GM23338 (cell line): ENCODE data around the gene ANTKMT.

Experiments
- CREB1 ChIP-seq: fragments of 250-450 bp; sonication (Bioruptor Pico); IDR thresholded peaks from 2 replicates; pipeline ENCODE4 v1.5.0; 2020; ENCODE audit warnings: low read depth, mild to moderate bottlenecking, moderate library complexity
- EZH2 ChIP-seq: fragments of 200-600 bp; sonication (generic); IDR thresholded peaks from one replicate; pipeline ENCODE4 v1.8.0; 2017; ENCODE audit warnings: antibody characterized with exemption, mild to moderate bottlenecking, low read depth; ENCODE audit not compliant: unreplicated experiment
- EZH2phosphoT487 ChIP-seq: fragments of 200-600 bp; sonication (generic); IDR thresholded peaks from one replicate; pipeline ENCODE4 v1.8.1; 2018; ENCODE audit warnings: antibody characterized with exemption; ENCODE audit not compliant: unreplicated experiment
- JUNB ChIP-seq: IDR thresholded peaks from one replicate; pipeline ENCODE4 v1.6.1; 2016; ENCODE audit warnings: antibody characterized with exemption; ENCODE audit not compliant: unreplicated experiment
- POLR2AphosphoS5 ChIP-seq: IDR thresholded peaks from 2 replicates; pipeline ENCODE4 v1.6.1; 2016; ENCODE audit warnings: antibody characterized with exemption, low read depth
- STAT1 ChIP-seq: IDR thresholded peaks from one replicate; pipeline ENCODE4 v1.6.1; 2016; ENCODE audit warnings: antibody characterized with exemption; ENCODE audit not compliant: unreplicated experiment
- ZNF114 ChIP-seq: fragments of 250-450 bp; sonication (Bioruptor Pico); IDR thresholded peaks from 2 replicates; pipeline ENCODE4 v1.5.0; 2020; ENCODE audit warnings: mild to moderate bottlenecking, moderate library complexity
- ZNF331 ChIP-seq: fragments of 250-450 bp; sonication (Bioruptor Pico); IDR thresholded peaks from 2 replicates; pipeline ENCODE4 v1.5.0; 2020; ENCODE audit warnings: low read depth, mild to moderate bottlenecking, moderate library complexity
- TF ChIP-seq, protein P1 (sequence below), 2 experiments: fragments of 200-600 bp in 1 of 2; sonication (generic) in 1 of 2; conservative IDR thresholded peaks; 2 replicates each; pipeline versions ENCODE4 v1.5.1 to v1.6.1; 2016 to 2017; ENCODE audit warnings: antibody characterized with exemption in 2 of 2, low read depth in 2 of 2, mild to moderate bottlenecking in 2 of 2, moderate library complexity in 1 of 2
- TF ChIP-seq, protein P2 (sequence below): IDR thresholded peaks from one replicate; pipeline ENCODE4 v1.6.1; 2018; ENCODE audit warnings: antibody characterized with exemption; ENCODE audit not compliant: unreplicated experiment
- TF ChIP-seq, protein P3 (sequence below): IDR thresholded peaks from 2 replicates; pipeline ENCODE4 v1.6.1; 2016; ENCODE audit warnings: antibody characterized with exemption

DNA sequence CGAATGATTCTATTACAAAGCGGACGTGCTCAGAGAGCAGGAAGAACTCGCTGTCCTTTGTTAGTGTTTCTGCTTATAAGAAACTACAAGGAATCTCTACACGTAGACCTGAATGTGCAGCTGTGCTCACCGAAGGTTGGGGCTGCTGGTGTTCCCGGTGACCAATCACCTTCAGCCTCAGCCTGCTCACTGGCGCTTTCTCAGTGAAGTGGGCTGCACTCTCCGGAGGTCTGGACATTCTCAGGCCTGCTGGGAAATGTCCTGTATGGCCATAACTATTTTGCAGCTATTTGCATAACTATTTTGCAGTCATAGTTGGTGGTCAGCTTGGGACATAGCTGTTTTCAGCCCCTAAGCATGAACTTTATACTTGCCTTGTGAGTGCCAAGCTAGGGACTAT, 29.5 kb downstream of the ANTKMT start:
- TF ChIP-seq, protein P1, sequence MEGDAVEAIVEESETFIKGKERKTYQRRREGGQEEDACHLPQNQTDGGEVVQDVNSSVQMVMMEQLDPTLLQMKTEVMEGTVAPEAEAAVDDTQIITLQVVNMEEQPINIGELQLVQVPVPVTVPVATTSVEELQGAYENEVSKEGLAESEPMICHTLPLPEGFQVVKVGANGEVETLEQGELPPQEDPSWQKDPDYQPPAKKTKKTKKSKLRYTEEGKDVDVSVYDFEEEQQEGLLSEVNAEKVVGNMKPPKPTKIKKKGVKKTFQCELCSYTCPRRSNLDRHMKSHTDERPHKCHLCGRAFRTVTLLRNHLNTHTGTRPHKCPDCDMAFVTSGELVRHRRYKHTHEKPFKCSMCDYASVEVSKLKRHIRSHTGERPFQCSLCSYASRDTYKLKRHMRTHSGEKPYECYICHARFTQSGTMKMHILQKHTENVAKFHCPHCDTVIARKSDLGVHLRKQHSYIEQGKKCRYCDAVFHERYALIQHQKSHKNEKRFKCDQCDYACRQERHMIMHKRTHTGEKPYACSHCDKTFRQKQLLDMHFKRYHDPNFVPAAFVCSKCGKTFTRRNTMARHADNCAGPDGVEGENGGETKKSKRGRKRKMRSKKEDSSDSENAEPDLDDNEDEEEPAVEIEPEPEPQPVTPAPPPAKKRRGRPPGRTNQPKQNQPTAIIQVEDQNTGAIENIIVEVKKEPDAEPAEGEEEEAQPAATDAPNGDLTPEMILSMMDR (conservative IDR thresholded peaks at IDR 0.05; ENCODE audit: low read depth in 2 of 2): no peak
- no peak for TF ChIP-seq EZH2phosphoT487
- TF ChIP-seq EZH2: no peak
- TF ChIP-seq, protein P2, sequence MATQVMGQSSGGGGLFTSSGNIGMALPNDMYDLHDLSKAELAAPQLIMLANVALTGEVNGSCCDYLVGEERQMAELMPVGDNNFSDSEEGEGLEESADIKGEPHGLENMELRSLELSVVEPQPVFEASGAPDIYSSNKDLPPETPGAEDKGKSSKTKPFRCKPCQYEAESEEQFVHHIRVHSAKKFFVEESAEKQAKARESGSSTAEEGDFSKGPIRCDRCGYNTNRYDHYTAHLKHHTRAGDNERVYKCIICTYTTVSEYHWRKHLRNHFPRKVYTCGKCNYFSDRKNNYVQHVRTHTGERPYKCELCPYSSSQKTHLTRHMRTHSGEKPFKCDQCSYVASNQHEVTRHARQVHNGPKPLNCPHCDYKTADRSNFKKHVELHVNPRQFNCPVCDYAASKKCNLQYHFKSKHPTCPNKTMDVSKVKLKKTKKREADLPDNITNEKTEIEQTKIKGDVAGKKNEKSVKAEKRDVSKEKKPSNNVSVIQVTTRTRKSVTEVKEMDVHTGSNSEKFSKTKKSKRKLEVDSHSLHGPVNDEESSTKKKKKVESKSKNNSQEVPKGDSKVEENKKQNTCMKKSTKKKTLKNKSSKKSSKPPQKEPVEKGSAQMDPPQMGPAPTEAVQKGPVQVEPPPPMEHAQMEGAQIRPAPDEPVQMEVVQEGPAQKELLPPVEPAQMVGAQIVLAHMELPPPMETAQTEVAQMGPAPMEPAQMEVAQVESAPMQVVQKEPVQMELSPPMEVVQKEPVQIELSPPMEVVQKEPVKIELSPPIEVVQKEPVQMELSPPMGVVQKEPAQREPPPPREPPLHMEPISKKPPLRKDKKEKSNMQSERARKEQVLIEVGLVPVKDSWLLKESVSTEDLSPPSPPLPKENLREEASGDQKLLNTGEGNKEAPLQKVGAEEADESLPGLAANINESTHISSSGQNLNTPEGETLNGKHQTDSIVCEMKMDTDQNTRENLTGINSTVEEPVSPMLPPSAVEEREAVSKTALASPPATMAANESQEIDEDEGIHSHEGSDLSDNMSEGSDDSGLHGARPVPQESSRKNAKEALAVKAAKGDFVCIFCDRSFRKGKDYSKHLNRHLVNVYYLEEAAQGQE: no peak
- TF ChIP-seq JUNB: no peak
- TF ChIP-seq CREB1 (CRISPR knock-in tag): no peak
- TF ChIP-seq POLR2AphosphoS5: no peak
- TF ChIP-seq ZNF114: no peak
- TF ChIP-seq, protein P3, sequence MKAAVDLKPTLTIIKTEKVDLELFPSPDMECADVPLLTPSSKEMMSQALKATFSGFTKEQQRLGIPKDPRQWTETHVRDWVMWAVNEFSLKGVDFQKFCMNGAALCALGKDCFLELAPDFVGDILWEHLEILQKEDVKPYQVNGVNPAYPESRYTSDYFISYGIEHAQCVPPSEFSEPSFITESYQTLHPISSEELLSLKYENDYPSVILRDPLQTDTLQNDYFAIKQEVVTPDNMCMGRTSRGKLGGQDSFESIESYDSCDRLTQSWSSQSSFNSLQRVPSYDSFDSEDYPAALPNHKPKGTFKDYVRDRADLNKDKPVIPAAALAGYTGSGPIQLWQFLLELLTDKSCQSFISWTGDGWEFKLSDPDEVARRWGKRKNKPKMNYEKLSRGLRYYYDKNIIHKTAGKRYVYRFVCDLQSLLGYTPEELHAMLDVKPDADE: no peak
- no peak for TF ChIP-seq STAT1
- TF ChIP-seq ZNF331 (CRISPR knock-in tag): no peak
